Brain microvascular endothelial cell (primary cell): ENCODE results near the gene SLC29A2.
A peak's percentile ranks its signal among the peaks of the same experiment; 100 is the strongest.

ENCODE experiments used
- DNase-seq: peaks from one replicate; pipeline ENCODE4 v3.0.0-alpha.2; 2020
- H3K27ac ChIP-seq: fragments of 250-450 bp; sonication (Bioruptor Pico); 2 replicates; pipeline ENCODE4 v1.5.1; 2020; ENCODE audit warnings: mild to moderate bottlenecking, moderate library complexity
- H3K27me3 ChIP-seq: fragments of 250-450 bp; sonication (Bioruptor Pico); replicated peaks from 2 replicates; pipeline ENCODE4 v1.5.1; 2020; ENCODE audit warnings: mild to moderate bottlenecking
- H3K36me3 ChIP-seq: fragments of 250-450 bp; sonication (Bioruptor Pico); replicated peaks from 2 replicates; pipeline ENCODE4 v1.5.1; 2020; ENCODE audit warnings: mild to moderate bottlenecking
- H3K4me3 ChIP-seq: 2 replicates; pipeline ENCODE4 v1.5.1; 2011; ENCODE audit warnings: low read depth, mild to moderate bottlenecking, control low read depth, low read length, moderate library complexity
- in situ Hi-C: cut with HindIII; loops from 2 replicates; pipeline ENCODE4 v1.10.0; 2017; ENCODE audit warnings: low sequenced_read_pairs, low pct_ligation_motif_present
- TF ChIP-seq, protein P1 (sequence below): IDR thresholded peaks from 2 replicates; pipeline ENCODE4 v1.5.1; 2011; ENCODE audit warnings: low read depth, mild to moderate bottlenecking, moderate library complexity, low read length, control low read depth, inconsistent platforms; ENCODE audit errors: missing control alignments

SLC29A2 gene

DNA sequence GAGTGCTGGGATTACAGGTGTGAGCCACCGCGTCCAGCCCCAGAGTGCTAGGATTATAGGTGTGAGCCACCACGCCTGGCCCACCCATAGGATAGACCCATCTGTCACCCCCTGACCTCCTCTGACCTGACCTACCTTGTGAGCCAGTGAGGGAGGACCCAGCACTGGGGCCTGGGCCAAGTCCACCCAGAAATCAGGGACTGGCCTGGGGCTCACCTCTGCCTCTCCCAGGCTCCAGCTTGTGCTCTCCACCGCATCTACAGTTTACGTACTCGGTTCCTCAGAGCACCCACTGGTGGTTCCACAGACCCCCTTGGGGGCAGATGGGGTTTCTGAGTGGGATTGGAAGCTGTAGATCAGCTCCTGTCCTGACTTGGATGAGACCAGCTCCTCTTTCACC lies 6.4 kb downstream of the SLC29A2 start:
- H3K36me3 ChIP-seq: no peaks in the 10 kb centered on the region
- H3K4me3 ChIP-seq: no peak overlapping the region
- TF ChIP-seq, protein P1, sequence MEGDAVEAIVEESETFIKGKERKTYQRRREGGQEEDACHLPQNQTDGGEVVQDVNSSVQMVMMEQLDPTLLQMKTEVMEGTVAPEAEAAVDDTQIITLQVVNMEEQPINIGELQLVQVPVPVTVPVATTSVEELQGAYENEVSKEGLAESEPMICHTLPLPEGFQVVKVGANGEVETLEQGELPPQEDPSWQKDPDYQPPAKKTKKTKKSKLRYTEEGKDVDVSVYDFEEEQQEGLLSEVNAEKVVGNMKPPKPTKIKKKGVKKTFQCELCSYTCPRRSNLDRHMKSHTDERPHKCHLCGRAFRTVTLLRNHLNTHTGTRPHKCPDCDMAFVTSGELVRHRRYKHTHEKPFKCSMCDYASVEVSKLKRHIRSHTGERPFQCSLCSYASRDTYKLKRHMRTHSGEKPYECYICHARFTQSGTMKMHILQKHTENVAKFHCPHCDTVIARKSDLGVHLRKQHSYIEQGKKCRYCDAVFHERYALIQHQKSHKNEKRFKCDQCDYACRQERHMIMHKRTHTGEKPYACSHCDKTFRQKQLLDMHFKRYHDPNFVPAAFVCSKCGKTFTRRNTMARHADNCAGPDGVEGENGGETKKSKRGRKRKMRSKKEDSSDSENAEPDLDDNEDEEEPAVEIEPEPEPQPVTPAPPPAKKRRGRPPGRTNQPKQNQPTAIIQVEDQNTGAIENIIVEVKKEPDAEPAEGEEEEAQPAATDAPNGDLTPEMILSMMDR: no peak
- DNase-seq: no peak
- no peak overlapping the region for H3K27ac ChIP-seq
- H3K27me3 ChIP-seq: no peaks in the 10 kb centered on the region
- in situ Hi-C loops: no loop called here

- no peak for DNase-seq
- in situ Hi-C loops: no loop called here
- TF ChIP-seq, protein P1: peak; percentile 84
- H3K27ac ChIP-seq: no peak overlapping the region
- no peaks in the 10 kb centered on the region for H3K36me3 ChIP-seq
- H3K4me3 ChIP-seq: no peak overlapping the region
- no peaks in the 10 kb centered on the region for H3K27me3 ChIP-seq
Measured at GRCh38 chr11:66363805-66364535, 7.6 kb downstream of the SLC29A2 start.

DNA sequence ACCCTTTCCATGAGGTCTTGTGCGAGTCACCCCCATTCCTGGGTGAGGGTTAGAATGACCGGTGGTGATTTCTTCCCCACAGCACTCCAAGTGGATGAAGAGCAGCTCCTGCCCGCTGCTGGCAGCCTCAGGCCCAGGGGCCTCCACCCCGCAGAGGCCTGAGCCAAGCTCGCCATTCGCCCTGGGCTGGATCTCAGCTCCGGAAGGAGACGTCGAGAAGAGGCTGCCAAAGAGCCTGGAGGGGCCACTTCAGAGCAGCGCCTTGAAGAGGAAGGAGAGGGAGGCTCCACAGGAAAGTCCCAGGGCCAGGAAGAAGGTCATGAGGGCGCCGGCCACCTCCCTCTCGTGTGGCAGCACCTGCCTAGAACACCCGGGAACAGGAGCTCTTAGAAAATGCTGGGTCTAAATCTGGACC lies 8.4 kb downstream of the SLC29A2 start:
- H3K27me3 ChIP-seq: no peaks in the 10 kb centered on the region
- in situ Hi-C loops: no loop called here
- TF ChIP-seq, protein P1: no peak
- no peak overlapping the region for H3K4me3 ChIP-seq
- no peaks in the 10 kb centered on the region for H3K36me3 ChIP-seq
- H3K27ac ChIP-seq: no peak overlapping the region
- no peak for DNase-seq

- no peak overlapping the region for H3K4me3 ChIP-seq
- in situ Hi-C loops: no loop called here
- H3K27ac ChIP-seq: no peak overlapping the region
- no peak for DNase-seq
- TF ChIP-seq, protein P1: no peak
- no peaks in the 10 kb centered on the region for H3K36me3 ChIP-seq
- H3K27me3 ChIP-seq: no peaks in the 10 kb centered on the region
Measured at GRCh38 chr11:66362481-66363147, 8.9 kb downstream of the SLC29A2 start.

GRCh38 chr11:66361502-66361941 lies 10.0 kb downstream of the SLC29A2 start:
- H3K4me3 ChIP-seq: no peak overlapping the region
- TF ChIP-seq, protein P1: no peak
- no peak for DNase-seq

More at GRCh38 chr11:66361502-66361941, 10.0 kb downstream of the SLC29A2 start:
- no peaks in the 10 kb centered on the region for H3K36me3 ChIP-seq
- in situ Hi-C loops: no loop called here
- no peaks in the 10 kb centered on the region for H3K27me3 ChIP-seq
- no peak overlapping the region for H3K27ac ChIP-seq
